D721Med (cell line): ENCODE measurements around the gene CDH4.

Experiments
- DNase-seq: peaks from one replicate; pipeline ENCODE4 v3.0.0; 2011; ENCODE audit warnings: low spot score; ENCODE audit not compliant: insufficient read length
- FAIRE-seq: peaks from 2 replicates; lab custom pipeline; 2011; peaks lifted over from hg19 to GRCh38; lab: Jason Lieb, UNC
- CTCF ChIP-seq: IDR thresholded peaks from 2 replicates; pipeline ENCODE4 v1.5.1; 2012; ENCODE audit warnings: mild to moderate bottlenecking, control low read depth; ENCODE audit not compliant: insufficient read depth; ENCODE audit errors: missing control alignments

The CDH4 gene

GRCh38 chr20:61816606-61817460 lies 564.8 kb downstream of the CDH4 start:
- TF ChIP-seq CTCF, result no peak
- DNase-seq (no peak), FAIRE-seq (no peak)

GRCh38 chr20:61817575-61817974 lies 565.5 kb downstream of the CDH4 start:
- DNase-seq (no peak), FAIRE-seq (no peak)
- no peak for TF ChIP-seq CTCF

GRCh38 chr20:61818746-61819573 lies 566.9 kb downstream of the CDH4 start:
- FAIRE-seq (no peak), DNase-seq (no peak)
- TF ChIP-seq CTCF, result no peak

- DNase-seq (no peak), FAIRE-seq (no peak)
- no peak for TF ChIP-seq CTCF
Measured at GRCh38 chr20:61819574-61819846, 567.4 kb downstream of the CDH4 start.

GRCh38 chr20:61819921-61820825 lies 568.1 kb downstream of the CDH4 start:
- DNase-seq (no peak), FAIRE-seq (no peak)
- no peak for TF ChIP-seq CTCF

GRCh38 chr20:61821735-61822134 lies 569.7 kb downstream of the CDH4 start:
- FAIRE-seq (no peak), DNase-seq (no peak)
- no peak for TF ChIP-seq CTCF
